HS-27A (cell line): ENCODE measurements around the gene HSF2.

Experiments
- DNase-seq: peaks from one replicate; pipeline ENCODE4 v3.0.0-alpha.2; 2012; ENCODE audit warnings: low read depth, missing footprints

Gene HSF2, protein sequence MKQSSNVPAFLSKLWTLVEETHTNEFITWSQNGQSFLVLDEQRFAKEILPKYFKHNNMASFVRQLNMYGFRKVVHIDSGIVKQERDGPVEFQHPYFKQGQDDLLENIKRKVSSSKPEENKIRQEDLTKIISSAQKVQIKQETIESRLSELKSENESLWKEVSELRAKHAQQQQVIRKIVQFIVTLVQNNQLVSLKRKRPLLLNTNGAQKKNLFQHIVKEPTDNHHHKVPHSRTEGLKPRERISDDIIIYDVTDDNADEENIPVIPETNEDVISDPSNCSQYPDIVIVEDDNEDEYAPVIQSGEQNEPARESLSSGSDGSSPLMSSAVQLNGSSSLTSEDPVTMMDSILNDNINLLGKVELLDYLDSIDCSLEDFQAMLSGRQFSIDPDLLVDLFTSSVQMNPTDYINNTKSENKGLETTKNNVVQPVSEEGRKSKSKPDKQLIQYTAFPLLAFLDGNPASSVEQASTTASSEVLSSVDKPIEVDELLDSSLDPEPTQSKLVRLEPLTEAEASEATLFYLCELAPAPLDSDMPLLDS

DNA sequence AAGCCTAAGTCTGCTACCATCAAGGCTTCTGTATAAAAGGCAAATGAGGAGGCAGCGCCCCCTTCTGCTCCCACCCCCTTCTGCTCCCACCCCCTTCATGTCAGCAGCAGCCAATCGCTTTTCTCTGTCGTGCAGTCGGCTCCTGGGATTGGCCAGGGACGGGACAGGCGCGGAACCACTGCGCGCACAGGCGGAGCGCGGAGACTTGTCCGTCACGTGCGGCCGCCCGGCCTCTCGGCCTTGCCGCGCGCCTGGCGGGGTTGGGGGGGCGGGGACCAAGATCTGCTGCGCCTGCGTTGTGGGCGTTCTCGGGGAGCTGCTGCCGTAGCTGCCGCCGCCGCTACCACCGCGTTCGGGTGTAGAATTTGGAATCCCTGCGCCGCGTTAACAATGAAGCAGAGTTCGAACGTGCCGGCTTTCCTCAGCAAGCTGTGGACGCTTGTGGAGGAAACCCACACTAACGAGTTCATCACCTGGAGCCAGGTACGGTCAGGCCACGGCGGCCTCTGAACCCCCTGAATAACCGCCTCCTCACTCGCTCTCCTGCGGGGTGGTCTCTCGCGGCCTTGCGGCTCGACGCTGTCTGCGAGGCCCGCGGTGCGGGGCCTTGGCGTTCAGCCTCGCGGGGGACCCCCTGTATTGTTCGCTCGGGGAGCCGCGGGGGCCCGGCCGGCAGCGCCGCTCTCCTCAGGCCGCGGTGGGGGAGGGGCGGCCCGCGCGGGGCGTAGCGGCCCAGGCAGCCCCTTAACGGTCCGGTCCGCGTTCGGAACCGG lies at the start of gene HSF2:
Gene HSF2 (plus strand): TSS at position 305 of the 773 bp plus-strand sequence. CDS start 86 bp downstream, at position 391.
- peak; percentile 97 for DNase-seq

GRCh38 chr6:122352981-122353664 lies 46.3 kb upstream of the HSF2 start:
- no peak for DNase-seq

- DNase-seq, result no peak
These were observed 38.6 kb upstream of the HSF2 start for GRCh38 chr6:122360809-122361208.

- DNase-seq, result no peak
These were observed 38.0 kb upstream of the HSF2 start for GRCh38 chr6:122361314-122361979.

DNA sequence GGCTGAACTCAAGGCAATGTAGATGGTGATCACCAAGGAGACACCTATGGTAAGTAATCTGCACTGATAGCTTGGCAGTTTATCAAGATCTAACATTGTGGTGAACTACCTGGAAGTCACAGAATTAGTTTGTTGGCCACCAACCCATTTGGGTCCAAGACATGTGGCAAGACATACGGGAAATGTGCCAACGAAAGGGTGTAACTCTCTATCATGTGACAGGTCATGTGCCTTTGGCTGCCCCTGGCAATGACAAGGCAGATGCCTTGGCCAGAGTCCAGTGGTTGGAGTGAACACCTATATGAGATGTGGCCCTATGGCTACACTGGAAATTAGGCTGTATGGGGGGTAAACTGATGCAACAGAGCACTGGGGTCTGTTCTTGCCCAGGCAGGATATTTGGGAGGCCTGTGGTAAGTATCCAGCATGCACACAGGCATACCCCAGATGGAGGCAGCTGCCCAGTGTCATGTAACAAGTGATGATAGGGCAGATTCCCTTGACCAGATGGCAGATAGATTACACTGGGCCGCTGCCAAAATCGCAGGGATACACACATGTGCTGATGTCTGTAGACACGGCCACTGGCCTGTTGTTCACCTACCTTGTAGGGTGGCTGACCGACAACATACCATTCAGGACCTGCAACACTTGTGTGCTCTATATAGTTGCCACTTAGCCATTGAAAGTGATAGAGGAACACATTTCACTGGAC lies 35.5 kb upstream of the HSF2 start:
- no peak for DNase-seq

DNA sequence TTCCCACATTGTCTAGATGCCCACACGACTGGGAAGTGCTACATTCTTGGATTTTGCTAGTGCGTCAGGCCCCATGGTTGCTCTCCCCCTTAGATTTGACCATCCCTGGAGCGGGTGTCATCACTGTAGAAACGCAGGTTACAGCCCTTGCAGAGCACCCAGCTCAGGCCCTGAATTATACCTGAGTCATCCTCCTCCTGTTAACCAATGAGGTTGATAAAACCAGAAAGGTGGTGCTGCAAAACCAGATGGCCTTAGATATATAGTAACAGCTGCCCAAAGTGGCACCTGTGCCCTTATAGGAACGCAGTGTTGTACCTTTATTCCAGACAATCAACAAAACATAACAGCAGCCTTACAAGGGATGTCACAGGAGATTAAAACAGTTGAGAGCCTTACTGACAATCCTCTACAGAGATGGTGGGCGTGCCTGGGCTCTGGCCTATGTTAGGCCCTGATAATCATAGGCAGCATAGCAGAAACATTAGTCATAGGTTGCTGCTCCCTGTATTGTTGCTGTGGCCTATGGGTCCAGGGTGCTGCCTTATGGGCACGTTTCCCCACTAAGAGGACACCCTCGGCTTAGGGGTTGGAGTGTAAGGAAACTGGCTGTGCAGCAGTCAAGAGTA lies 33.6 kb upstream of the HSF2 start:
- no peak for DNase-seq

DNA sequence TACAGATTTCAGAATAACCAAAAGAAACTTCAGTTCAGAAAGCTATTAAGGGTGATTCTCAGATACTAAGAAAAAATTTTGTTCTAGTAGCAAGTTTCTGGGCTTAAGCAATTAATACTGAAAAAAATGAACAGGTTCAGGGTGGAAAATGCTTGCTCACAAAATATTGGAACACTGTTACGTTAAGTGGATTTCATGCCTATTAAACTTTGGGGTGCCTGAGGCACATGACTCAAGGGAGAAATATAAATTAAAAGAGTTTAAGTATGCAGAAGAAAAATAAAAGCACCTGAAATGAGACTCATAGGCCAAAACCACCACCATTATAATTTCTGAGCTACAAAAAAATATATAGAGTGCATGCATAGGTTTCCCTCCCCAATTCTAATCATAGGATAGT lies 32.3 kb upstream of the HSF2 start:
- DNase-seq, result no peak

DNA sequence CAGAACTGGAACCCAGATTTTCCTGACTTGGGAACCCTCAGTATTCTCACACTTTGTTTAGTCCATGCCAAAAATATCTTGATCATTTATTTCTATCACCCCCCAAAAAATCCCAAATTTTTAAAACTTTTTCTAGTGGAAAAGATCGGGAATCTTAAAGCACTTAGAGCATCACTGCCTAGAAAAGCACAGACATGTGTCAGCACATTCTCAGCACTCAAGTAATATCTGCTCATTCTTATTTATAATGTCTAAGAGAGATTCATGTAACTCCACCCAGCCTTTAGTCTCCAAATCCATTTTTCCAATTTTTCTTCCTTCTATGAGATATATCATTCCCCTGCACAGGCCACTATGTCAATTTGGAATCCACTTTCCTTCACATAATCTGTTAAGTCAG lies 29.9 kb upstream of the HSF2 start:
- DNase-seq, result no peak

DNA sequence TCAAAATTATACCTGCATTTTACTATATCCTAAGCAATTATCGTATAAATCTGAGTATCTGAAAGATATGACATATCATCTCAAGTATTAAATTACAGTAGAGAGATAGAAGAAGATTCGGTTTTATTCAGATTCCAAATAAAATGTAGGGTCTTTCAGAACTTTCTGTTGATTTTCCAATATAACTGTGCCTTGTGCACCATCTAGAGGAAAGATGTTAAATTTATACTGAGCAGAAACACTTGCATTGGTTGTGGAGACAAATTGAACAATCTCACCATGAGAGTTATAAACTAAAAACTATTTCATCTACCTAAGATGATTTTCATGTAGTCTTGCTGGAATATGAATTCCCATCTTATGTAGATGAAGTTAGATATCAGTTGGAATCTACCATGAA lies 26.8 kb upstream of the HSF2 start:
- DNase-seq, result no peak

DNA sequence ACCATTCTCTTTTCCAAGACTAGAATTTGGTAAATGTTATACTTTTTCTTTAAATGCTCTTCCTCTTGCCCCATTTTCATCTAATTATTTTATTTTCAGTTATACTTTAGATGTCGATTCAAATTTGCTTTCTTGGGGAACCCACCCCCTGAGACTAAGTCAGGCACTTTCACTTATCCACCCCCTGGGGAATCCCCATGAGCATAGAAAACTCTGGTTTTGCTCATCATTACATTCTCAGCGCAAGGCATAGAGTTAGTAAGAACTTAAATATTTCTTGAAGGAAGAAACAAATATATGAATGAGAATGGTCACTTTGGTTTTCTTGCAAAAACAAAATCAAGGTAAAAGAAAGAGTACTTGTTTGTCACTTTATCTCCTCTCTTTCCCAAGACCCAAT lies 25.1 kb upstream of the HSF2 start:
- no peak for DNase-seq

DNA sequence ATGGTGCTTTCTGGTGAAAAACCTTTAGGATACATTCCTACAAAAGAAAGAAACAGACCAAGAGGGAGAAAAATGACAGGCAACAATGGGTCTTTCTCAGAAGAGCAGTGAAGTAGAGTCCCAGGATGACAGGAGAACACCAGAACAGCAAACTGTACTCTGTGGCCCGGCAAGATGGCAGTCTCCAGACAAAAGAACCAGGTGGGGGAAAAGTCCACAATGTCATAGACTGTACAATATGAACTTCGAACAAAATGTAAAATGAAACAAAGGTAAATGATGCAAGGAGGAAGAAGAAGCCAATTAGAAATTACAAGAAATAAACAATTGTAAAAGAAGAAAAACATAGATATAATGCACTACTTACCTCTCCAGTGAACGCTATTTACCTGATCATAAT lies 23.2 kb upstream of the HSF2 start:
- no peak for DNase-seq

DNA sequence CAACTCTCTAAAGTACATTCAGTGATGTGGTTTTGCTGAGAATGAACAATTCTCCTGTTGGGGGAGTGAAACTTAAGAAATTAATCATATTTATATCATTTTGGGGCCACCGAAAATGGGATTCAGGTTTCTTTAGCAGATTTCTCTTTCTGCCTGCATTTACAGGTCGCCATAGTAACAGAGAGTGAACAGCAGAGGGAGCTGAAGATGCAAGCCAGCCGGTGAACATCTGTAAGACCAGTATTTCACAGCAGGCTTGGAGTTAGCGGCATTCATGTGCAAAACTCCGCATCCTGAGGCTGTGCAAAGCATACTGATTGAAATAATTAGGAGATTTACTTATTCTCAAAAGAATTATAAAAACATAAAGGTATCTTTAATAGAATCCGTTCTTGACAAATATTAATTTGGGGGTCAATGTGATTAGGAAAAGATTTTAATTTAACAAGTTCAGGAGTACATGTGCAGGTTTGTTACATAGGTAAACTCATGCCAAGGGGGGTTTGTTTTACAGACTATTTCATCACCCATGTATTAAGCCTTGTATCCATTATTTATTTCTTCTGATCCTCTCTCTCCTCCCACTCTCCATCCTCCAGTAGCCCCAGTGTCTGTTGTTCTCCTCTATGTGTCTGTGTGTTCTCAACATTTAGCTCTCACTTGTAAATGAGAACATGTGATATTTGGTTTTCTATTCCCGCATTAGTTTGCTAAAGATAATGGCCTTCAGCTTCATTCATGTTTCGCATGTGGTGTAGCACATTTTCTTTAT lies 17.8 kb upstream of the HSF2 start:
- DNase-seq, result peak; percentile 29

GRCh38 chr6:122385857-122386612 lies 13.4 kb upstream of the HSF2 start:
- DNase-seq, result no peak

GRCh38 chr6:122388945-122389344 lies 10.5 kb upstream of the HSF2 start:
- no peak for DNase-seq

DNA sequence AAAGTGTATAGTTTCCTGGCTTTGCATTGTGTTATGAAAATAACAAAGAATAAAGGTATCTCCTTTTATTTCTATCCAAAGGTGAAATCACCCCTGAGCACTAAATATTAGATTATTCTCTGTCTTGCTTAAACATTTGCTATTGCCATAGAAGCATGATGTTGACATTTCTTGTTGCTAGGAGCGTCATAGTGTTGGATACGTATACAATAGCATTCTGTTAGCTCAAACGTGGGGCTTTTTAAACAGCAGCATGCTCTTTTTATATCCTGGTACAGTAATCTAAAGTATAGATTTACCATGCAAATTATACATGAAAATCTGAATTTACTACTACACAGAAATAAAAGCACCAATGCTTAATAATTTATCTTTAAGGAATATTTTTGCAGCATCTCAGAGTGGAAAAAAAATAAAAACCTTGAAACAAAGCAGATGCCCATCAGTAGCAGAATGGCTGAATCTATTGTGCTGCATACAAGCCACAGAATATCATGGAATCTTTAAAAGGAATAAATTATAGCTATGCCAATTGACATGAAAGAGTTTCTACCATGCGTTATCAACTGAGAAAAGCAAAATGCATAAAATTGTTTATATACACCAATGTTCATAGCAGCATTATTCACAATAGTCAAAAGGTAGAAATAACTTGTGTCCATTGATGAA lies 9.6 kb upstream of the HSF2 start:
- DNase-seq, result no peak

DNA sequence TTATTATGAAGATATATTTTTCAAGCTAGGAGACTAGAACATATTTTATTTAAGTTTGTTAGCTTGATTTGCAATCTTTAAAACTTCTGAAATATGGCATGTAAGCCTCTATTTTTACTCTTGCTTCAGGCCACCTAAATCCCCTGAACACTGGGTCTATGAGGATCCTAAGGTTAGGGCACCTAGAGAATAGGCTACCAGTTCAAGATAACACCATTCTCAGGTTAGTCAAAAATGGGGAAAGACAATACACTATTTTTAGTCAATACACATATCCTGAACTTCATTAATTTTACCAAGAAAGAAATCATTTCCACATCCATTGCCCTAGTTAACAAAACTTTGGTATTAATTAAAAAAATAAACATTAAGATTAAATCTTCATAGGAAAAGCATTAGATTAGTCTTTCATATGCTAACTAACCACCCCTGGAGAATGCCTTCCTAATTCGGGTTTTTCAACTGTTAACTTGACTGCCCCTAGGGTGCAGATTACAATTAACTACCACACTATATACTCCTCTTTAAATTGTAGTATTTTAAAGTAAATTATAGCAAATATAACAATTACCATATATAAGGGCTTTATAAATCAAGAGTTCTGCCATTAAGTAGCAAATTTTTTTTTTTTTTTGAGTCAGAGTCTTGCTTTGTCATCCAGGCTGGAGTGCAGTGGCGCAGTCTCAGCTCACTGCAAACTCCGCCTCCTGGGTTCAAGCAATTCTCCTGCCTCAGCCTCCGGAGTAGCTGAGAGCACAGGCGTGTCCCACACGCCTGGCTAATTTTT lies 6.7 kb upstream of the HSF2 start:
- no peak for DNase-seq

DNA sequence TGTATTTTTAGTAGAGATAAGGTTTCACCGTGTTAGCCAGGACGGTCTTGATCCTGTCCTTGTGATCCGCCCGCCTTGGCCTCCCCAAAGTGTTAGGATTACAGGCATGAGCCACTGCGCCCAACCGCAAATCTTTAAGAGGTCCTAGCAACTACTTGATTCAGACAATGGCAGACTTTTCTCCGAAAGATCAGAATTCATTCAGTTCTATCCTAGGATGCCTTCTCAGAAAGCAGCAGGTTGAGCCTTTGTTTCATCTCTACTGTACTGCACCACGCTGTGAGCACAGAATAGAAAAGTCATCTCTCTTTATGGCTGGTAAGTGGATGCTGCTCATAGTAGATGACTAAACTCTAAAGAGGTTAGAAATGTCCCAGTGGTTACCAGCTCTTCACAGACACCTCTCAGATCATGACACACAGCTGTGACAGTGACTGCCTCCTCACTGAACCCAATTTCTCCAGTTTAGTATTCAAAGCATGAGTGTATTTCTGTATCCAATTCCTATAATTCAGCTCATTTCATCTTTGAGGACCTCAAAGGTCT lies 6.0 kb upstream of the HSF2 start:
- no peak for DNase-seq

- no peak for DNase-seq
These were observed 5.4 kb upstream of the HSF2 start for GRCh38 chr6:122394016-122394415.
